ENCODE data around the gene GNG2.

The GNG2 gene

DNA sequence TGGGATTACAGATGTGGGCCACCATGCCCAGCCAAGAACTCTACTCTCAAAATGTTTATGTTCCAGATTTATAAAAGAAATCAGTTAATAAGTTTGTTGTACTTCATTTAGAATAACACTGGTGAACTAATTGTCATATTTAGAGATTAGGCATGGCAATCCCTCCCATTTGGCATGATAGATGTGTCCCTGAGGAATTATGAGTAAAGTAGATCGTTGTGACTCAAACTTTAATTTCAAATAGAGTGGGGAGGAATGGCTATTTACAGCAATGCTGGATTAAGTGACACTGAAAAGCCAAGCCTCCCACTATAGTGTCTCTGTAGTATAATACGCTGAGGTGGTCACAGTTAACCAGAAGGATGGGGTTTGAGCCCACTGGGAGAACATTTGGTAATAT, 89.6 kb downstream of the GNG2 start:
- no peak for DNase-seq

DNA sequence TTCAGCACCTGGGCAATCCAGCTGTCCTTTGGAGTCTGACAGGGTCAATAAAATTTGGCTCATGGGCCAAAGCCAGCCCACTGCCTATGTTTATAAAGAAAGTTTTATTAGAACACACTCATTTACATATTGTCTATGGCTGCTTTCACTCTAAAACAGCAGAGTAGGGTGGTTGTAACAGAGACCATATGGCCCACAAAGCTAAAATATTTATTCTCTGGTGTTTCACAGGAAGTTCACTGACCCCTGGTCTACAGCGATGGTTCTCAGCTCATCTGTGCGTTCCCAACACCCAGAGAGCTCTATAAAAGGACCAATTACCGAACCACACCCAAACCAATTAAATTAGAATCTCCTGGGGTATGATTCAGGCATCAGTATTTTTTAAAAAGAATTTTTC, 91.2 kb downstream of the GNG2 start:
- no peak for DNase-seq

DNA sequence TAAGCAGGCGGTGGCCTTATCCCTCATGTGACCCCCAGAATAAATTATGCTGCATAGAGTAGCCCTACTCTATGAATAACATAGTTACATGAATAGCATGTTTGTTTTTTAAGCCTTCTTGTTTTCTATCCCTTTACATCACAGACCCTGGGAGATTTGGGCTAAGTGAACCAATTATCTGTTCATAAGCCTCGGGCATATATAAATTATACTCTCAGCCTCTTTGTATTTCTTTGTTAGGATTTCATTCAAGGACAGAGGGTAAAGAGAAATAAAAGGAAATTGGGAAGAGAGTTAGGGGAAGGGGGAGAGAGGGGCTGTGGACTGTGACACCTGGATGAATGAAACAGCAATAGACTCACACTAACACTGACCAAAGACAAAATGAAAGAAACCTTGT, 93.6 kb downstream of the GNG2 start:
- DNase-seq: no peak

DNA sequence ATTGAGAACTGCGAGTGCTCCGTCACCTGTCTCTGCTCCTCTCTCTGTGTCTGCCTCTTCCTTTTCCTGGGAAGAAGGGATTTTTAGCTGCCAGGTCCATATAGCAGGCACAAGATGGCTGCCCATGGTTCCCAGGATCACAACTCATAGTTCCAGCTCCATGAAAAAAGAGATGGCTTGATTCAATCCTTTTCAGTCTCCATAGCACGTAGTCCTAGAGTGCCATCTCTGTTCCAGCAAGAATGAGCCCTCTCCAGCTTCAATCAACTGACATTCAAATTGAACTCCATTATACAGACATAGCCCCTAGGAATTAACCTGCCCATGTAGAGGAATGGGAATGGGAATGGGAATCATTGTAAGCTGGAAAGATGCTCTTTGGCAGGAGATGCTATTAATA, 94.2 kb downstream of the GNG2 start:
- no peak for DNase-seq

DNA sequence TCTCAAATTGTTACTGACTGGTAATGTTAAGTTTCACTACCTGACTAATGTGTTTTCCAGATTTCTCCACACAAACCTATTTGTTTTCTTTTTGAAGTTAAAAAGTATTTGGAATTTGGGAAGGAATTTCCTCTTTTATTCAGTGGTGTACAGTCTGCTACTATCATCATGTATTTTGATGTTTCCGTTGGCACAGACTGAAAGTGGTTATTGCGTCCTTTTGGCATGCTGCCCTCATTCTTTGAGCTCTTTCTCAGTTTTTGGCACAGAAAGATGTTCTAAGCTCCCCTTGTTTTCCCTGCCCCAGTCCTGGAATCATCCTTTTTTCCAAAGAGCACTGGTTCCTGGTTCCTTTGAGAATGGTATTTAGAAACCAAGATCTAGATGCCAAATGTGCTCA, 97.5 kb downstream of the GNG2 start:
- DNase-seq: no peak

DNA sequence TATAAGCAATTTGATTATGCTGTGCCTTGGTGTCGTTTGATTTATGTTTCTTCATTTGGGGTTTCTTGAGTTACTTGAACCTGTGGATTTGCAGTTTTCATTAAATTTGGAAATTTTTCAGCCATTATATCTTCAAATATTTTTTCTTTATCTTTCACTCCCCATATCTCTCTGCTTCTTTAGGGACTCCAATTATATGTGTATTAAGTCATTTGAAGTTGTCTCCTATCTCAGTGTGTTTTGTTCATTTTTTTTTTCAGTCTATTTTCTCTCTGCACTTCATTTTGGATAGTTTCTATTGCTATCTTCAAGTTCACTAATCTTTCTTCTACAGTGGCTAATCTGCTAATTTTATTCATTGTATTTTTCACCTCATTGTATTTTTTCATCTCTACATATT, 99.5 kb downstream of the GNG2 start:
- DNase-seq: no peak

DNA sequence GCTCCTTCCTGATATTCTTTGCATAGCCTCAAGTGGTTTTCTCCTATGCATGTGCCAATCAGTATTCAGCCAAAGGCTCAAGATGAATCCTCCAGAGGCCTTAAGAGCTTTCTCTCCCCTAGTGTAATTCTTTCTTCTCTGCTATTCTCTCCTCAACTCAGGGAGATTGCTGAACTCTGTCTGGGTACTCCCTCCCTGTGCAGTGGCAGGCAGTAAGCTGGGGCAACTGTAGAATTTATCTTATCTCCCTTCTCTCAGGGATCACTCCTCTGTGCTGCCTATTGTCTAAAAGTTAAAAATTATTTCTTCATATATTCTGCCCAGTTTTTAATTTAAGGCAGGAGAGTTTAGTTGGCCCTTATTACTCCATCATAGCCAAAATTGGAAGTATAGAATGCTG, 100.5 kb downstream of the GNG2 start:
- DNase-seq: no peak

DNA sequence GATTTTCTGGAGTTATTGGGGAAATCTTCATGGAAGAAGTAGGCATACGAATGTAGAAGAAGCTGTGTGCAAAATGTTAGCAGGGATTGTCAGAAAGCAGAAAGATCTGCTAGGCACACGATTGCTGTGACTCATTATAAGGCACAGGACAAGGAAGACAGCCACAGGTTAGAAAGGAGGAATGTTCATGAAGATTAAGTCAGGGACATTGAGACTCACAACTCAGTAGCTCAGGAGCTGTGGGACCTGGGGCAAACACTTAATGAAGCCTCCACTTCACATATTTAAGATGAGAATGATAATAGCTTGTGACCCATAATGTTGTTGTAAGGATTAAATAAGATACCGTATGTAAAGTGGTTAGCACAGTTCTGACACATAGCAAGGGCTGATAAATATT, 102.3 kb downstream of the GNG2 start:
- no peak for DNase-seq

DNA sequence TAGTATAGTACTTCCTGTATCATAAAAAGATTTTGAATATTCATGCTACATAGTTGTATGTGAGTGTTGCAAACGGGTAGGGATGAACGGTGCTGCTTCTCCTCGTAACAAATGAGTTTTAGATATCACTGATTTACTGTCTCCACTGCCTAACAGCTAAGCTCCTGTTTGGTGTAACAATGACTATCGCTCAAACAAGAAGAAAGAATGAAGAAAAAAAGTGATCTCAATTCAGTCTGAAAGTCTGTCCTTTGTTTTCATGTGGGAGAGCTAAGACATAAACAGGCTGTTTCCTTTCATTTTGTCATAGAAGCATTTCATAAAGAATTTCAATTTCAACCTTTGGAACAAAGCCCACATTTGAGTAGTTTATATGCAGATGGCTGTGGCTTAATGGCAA, 102.9 kb downstream of the GNG2 start:
- DNase-seq: no peak

DNA sequence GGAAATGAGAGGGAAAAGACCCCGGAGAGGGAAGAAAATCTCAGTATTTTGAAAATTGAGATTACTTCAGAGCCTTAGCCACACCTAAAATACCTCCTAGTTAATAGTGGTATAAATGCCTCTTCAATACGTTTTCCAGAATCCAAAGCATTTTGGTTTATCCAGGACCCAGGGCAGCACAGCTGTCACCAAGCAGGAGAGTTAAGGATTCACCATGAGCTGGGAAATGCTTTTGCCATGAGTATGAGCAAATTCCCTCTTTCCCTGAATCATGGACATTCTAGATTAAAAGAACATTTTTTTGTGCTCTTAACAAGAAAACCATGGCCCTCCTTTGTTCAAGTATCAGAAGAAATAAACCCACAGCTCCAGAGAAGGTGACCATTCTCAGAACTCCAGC, 107.1 kb downstream of the GNG2 start:
- no peak for DNase-seq

DNA sequence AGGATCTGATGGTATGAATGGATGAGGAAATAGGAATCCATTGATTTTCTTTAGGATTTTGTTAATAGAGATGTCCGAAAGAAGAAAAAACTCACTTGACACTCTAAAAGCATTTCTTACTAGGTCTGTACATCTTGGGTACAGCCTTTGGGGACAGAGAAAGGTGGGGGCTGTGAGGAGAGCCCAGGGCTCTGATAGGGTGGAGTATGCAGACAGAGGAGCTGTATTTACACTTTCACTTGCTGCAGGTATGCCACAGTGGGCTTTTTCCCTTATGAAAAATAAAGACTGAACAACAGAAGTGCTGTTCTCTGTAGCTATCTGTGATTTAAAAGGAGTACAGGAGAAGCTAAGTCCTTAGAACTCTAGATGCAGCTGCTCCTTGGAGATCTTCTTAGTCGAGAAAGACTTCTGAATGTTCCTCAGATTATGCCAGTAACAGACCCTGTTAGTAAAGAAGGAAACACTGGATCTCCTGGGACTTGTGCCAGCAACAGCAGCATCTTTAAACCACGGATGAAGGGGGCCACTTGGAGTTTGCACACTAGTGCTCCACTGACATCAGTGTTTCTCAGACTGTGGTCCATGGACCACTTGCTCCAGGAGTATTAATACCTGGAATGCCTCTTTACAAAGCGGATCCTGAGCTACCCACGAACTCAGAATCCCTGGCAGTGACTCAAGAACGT, 109.6 kb downstream of the GNG2 start:
- no peak for DNase-seq

DNA sequence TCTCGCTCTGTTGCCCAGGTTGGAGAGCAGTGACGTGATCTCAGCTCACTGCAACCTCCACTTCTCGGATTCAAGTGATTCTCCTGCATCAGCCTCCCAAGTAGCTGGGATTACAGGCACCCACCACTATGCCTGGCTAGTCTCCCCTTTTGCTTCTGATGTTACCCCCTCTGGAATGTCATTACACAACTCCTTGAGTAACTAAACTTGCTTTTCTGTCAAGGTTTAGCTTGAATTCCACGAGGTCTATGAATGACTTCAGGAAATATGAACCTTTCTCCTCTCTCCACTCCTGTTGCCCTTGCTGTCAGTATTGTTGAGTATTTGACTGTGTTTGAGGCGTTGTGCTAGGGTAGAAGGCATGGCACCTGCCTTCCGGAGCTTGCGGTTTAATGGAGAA, 112.2 kb downstream of the GNG2 start:
- DNase-seq: no peak

DNA sequence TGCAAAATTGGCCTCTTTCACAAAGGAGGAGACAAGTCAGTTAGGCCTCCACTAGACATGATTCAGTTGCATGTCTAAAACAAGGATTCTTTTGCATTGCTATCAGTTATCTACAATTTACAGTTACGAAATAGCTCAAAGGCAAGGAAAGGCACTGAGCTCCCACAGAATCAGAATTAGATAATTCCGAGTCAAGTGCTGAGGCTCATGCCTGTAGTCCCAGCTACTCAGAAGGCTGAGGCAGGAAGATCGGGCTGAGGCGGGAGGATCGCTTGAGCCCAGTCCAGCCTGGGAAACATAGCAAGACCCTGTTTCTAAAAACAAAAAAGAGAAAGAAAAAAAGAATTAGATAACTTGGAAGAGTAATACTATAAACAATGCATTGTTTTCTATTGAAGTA, 116.7 kb downstream of the GNG2 start:
- no peak for DNase-seq

DNA sequence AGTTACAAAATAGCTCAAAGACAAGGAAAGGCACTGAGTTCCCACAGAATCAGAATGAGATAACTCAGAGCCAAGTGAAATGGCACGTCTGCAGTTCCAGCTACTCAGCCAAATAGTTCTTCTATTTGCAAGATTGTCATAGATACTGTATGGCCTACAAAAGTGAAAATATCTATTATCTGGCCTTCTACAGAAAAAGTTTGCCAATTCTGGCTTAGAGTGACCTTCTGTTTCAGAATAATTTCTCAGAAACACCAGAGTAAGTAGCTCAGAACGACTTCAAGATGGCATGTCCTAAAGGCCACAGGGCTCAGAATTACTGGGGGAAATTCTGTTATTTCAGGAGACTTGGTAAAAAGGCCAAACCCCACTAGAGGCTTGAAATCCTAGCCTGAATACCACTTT, 118.3 kb downstream of the GNG2 start:
- DNase-seq: no peak

DNA sequence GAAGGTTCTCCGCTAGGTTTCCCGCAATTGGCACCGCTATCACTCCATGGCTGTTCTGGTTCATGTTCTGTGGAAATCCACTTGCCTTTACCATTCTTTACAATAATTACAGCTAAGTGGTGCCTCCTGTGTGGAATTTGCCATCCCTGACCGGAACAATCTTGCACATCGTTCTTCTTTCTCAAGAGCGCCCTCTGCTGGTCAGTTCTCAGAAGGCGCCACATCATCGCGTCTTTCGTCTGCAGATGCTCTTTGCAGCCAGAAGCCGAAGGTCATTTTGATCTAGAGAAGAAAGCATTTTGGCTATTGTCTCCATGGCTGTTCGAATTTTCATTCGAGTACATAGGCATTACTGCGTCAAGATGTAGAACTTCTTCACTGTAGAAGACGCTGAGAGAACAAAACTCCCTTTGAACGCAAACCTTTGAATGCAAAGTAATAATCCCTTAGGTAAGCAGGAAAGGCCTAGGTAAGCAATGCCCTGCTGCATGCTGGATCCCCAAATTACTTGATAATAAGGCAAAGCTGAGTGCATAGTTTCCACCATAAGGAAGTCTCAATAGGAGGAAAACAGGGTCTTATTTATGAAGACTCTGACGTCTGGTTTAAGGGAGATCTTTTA, 118.8 kb downstream of the GNG2 start:
- peak; percentile 79 to 84 for DNase-seq

DNA sequence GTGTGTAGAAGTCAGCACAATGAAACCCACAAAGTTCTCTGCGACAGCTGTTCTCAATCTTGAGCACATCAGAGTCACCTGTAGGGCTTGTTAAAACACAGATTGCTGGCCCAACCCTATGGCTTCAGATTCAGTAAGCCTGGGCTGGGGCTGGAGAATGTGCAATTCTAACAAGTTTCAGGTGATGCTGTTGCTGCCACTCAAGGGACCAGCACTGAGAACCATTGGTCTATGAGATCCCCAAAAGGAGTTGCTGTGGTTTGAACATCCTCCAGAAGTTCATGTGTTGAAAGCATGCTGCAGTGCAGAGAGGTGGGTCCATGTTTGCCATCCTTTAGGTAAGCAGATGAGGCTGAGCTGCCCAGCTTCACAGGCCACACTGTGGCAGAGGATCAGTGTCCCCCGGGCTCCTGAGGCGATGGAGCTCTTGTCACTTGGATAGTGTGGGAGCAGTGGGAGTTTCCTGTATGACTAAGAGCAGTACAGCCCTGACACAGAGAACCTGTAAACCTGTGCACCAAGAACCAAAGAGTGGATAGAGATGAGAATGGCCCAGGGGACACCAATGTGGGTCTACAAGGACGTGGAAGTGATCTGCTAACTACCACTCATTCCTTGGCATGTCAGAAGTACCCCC, 120.9 kb downstream of the GNG2 start:
- DNase-seq: no peak

DNA sequence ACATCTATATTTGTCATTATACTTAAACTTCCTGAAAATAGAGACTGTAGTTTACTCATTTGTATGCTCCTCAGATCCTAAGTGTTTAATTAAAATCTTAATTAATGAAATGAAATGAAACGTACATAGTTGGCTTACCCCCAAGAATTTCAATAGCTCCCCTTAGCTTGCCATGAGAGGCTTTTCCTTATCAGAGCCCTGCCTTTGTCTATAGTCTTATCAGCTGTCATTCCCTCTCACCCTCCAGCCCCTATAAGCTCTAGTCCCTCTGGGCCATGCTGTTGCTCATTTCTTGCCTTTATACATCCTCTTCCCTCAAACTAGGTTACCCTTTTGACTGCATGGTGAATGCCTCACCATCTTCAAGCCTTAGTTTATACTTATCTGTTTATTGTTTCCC, 127.8 kb downstream of the GNG2 start:
- peak in 1 of 2 experiments; percentile 21 for DNase-seq

DNA sequence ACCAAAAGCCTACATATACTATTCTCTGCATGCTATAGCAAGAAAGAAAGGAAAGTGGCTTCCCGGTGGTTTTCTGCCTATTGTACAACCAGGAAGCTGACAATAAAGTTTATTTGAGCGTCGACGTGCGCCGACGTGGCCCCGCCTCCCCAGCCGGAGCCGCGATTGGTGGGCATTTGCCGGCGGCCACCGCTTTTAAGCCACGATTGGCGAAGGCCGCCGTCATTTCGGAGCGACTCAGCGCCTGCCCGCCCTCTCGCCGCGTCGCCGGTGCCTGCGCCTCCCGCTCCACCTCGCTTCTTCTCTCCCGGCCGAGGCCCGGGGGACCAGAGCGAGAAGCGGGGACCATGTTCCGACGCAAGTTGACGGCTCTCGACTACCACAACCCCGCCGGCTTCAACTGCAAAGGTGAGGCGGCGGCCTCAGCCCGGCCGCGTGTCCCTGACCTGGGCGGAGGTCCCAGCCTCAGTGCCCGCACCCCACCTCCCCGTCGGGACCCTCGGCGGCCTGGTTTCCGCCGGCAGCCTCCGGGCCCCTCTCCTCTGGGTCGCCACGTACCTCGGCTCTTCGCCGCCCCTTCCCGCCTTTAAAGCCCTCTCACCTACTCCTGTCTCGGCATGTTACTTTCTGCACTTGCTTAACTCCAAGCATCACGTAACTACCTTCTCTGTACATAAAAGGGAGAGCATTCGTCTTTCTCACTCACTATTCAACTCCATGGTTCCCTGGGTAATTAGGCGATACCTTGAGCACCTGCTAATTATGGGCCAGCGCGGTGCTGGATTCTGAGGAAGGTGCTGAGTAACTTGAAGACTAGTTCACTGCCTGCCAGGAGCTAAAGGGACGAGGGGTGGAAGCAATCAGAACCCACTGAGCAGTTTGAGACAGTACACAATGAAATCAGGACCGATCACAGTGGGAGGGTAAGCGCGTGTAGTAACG, 129.2 kb downstream of the GNG2 start, which contains the start of gene RTRAF:
Gene RTRAF, plus strand, starts transcription at position 254 of the 942 bp plus-strand sequence. Its CDS starts 94 bp downstream, at position 348.
- peak; percentile 92 to 93 for DNase-seq

DNA sequence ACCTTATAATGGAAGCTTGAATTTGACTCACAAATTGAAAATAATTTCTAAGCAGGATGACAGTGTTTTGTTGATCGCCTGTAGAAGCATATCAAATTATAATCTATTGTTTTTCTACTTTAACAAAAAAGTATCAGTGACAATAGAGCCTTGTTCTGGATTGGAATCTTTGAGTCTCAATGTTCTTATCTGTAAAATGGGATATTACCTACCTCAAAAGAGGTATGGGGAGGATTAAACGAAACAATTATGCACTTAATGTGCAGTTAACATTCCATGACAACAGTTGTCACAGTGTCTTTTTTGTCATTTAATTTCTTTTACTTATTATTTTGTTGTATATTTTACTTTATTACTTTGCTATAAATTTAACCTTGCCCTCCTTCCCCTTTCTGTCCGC, 130.1 kb downstream of the GNG2 start:
- DNase-seq: no peak

DNA sequence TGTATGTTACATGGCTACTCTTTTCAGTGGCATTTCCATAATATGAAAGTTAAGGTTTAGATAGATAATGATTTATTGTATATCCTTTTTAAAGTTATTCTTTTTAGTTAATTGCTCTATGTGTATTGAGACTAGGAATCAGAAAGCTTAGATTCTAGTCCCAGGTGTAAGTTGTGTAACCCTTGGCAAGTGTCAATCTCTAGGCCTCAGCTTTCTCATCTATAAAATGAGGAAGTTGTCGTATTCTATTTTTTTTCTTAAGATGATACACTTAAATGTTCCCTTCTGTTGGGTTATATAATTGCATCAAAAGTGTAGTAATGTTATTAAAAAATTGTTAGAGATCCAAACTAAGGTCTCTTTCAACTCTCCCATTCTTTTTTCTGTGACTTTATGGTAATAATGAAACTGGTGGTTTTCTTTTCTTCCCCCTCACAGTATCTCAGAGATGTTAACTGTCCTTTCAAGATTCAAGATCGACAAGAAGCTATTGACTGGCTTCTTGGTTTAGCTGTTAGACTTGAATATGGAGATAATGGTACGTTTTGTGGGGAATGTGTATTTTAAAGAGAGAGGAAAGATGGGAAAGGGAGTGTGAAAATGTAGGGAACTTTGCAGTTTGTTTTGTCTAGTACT, 133.0 kb downstream of the GNG2 start:
- DNase-seq: peak in 1 of 2 experiments; percentile 35

DNA sequence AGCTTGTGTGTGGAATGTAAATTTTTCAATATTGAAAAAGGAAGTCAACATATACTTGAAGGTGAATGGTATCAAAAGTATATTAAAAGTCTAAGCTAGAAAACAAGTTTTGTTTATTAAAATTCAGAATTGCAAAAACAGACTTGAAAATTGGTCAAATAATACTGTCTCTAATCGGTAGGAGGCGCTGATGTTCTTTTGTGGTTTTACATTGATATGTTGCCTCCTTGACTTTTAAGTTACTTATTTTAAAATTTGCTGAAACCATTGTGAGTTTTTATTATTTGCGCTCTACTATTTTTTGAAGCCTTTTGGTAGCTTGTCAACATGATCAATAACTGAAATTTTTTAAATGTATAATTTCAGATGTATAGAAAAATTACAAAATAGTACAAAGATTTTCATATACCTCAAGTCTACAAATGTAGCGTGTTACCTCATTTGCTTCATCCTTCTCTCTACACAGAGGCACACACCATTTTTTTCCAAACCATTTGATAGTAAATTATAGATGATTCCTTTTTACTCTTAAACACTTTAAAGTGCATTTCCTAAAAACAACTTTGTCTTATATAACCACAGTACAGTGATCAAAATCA, 135.8 kb downstream of the GNG2 start:
- peak; percentile 14 to 27 for DNase-seq

DNA sequence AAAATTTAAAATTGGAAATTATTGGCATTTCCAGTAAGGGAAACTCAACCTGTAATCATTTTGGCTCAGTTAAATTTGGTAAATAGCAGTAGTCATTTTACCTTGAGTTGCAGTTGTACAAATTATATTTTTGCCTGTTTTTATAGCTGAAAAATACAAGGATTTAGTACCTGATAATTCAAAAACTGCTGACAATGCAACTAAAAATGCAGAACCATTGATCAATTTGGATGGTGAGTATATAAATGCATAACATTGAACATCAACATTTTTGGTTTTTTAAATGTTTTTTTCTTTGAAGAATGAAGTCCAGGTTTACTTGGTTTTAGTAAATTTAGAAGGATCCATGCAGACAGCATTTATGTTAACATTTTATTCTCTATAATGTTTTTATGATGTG, 137.9 kb downstream of the GNG2 start:
- no peak for DNase-seq
